Spinal cord (tissue), 10 donors: ENCODE measurements around the gene ZNF23. TPM values are rescaled to one million over a fixed set of nuclear protein-coding genes. Genes with fewer than 3 reads are reported as not detected.
A peak's percentile ranks its signal among the peaks of the same experiment; 100 is the strongest.
"Not testable (repeated sequence)": the region's sequence is repeated elsewhere in the genome, so short reads cannot be mapped to it uniquely, and the experiment has no call there.

ENCODE experiments used
- DNase-seq, 6 donors: peaks; one replicate each; pipeline versions ENCODE4 v3.0.0 to v3.0.0-alpha.2; 2013 to 2015; ENCODE audit warnings: low spot score in 6 of 6, low read depth in 4 of 6
- H3K27ac ChIP-seq: one replicate; pipeline ENCODE4 v1.5.1; 2013; ENCODE audit warnings: low read depth, low read length, control low read depth
- H3K27me3 ChIP-seq: one replicate; pipeline ENCODE4 v1.6.1; 2013; ENCODE audit warnings: low read length; ENCODE audit not compliant: control insufficient read depth, insufficient read depth
- H3K36me3 ChIP-seq: one replicate; pipeline ENCODE4 v1.6.1; 2013; ENCODE audit warnings: low read length; ENCODE audit not compliant: control insufficient read depth, insufficient read depth
- H3K4me1 ChIP-seq: one replicate; pipeline ENCODE4 v1.6.1; 2013; ENCODE audit warnings: low read length; ENCODE audit not compliant: control insufficient read depth, insufficient read depth
- H3K4me3 ChIP-seq: one replicate; pipeline ENCODE4 v1.5.1; 2013; ENCODE audit warnings: low read depth, low read length, control low read depth
- H3K9me3 ChIP-seq: one replicate; pipeline ENCODE4 v1.6.1; 2013; ENCODE audit warnings: low read length; ENCODE audit not compliant: control insufficient read depth, insufficient read depth
- WGBS: methylation state at CpG from one replicate; pipeline ENCODE4 v1.1.5; 2013; ENCODE audit warnings: missing lambda C conversion rate; ENCODE audit not compliant: insufficient coverage; 5-methylcytosine and 5-hydroxymethylcytosine counted together
- long read RNA-seq, 4 donors: transcript quantifications; one replicate each; lab custom pipeline, GENCODE V29; 2026
- polyA plus RNA-seq, 2 donors: library from polyadenylated mRNA; unstranded; fragments of 120-200 nt; gene quantifications; one replicate each; pipeline ENCODE4 v1.2.1, GENCODE V29; 2013; ENCODE audit not compliant: insufficient read length in 2 of 2
- total RNA-seq, 2 donors: library from RNA; depleted of rRNA in 1 of 2; stranded (reverse); fragments of 120-200 nt in 1 of 2; fragments of >200 nt in 1 of 2; gene quantifications; one replicate each; pipeline versions ENCODE4 v1.2.3 to v1.2.4, GENCODE V29; 2013 to 2014
- donor health status: healthy.

Gene ZNF23
- total RNA-seq (10 to 100 TPM; 14.5 to 17.6 TPM), polyA plus RNA-seq (10 to 100 TPM; 23.6 to 28.9 TPM)
- long read RNA-seq, donor 1, full-length matches to known transcripts, result 12 of 12 reads
- long read RNA-seq, donor 1, partial matches to known transcripts, result 0 of 12 reads
- long read RNA-seq, donor 1, other reads (novel, unspliced or antisense), result 0 of 12 reads
- long read RNA-seq, donor 2, full-length matches to known transcripts, result 3 of 3 reads
- long read RNA-seq, donor 2, partial matches to known transcripts, result 0 of 3 reads
- long read RNA-seq, donor 2, other reads (novel, unspliced or antisense), result 0 of 3 reads
- long read RNA-seq, donor 3, full-length matches to known transcripts, result 6 of 6 reads
- long read RNA-seq, donor 3, partial matches to known transcripts, result 0 of 6 reads
- long read RNA-seq, donor 3, other reads (novel, unspliced or antisense), result 0 of 6 reads
- long read RNA-seq, donor 4, full-length matches to known transcripts, result 7 of 7 reads
- long read RNA-seq, donor 4, partial matches to known transcripts, result 0 of 7 reads
- long read RNA-seq, donor 4, other reads (novel, unspliced or antisense), result 0 of 7 reads

DNA sequence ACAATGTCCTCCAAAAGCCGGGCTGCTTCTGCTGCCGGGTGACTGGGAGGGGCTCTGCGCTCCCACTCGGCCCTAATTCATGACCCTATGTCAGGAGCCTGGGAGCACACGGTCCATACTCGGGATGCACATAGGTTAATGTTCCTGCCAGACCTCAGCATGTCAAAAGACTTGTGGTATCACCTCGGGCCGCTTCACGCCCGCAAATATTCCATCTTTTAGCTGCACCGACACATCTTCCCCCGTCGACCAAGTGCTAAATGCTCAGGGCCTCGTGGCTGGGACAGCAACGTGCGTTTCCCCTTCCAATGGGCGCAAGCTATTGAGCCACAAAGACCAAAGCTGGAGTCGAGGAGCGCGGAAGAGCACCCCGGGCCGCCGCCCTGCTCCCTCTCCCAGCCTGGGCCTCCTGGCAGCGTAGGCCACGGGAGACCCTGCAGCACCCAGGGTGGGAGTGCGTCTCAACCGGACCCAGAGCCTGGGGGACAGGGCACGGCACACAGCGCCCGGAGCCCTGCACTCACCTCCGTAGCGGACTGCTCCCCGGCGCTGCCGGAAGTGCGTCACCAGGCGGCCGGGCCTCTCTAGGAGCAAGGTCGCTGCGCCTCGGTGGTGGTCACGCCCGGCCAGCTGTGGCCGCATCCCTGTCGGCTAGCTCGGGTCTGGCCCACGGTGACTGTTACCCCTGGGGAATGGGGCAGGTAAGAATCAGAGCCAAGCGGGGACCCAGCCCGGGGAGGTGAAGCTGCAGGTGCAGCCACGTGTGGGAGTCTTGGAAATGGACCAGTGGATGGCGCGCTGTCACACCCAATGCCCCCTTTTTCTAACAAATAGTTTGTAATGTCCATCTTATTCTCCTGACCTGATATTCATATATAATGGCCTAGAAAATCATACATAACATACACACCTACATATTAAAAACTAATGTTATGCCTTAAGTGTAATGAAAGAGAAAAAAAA lies at the start of gene ZNF23:
Gene ZNF23, minus strand, starts transcription at position 562 of the 963 bp plus-strand sequence. CDS start 5,451 bp downstream, outside the sequence.
- DNase-seq, result peak; percentile 58 to 93 (median 72)
- Histone ChIP-seq H3K27me3 (no peaks in the 10 kb centered on the region), H3K4me1 (peaks cover 4% of the 10 kb centered on the region), H3K4me3 (peak within 1 kb of the TSS; percentile 98), H3K36me3 (peaks cover 5% of the 10 kb centered on the region), H3K27ac (peak within 1 kb of the TSS; percentile 84), H3K9me3 (no peaks in the 10 kb centered on the region)
- WGBS, result under 1% methylated on average over 49 of the region's 52 CpGs

DNA sequence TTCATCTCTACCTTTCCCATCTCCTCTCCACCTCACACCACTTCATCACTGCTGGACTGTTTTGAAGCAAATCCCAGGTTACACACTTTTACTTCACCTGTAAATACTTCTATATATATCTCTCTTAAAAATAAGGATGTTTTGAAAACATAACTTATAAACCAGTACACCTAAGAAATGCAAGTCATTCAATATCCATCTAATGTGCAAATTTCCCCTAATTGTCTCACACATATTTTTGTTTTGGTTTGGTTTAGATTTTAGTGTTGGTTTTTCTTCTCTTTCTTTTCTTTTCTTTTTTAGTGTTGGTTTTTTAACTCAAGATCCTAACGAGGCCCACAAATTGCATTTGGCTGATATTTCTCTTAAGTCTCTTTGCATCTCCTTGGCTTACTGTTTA lies 45.0 kb upstream of the ZNF23 start:
- 60% methylated on average over 1 of the region's 1 CpG for WGBS
- no peak overlapping the region for H3K27ac ChIP-seq
- no peak overlapping the region for H3K4me3 ChIP-seq
- H3K4me1 ChIP-seq, result no peaks in the 10 kb centered on the region
- H3K9me3 ChIP-seq, result peaks cover 2% of the 10 kb centered on the region
- no peaks in the 10 kb centered on the region for H3K36me3 ChIP-seq
- H3K27me3 ChIP-seq, result no peaks in the 10 kb centered on the region
- no peak for DNase-seq

DNA sequence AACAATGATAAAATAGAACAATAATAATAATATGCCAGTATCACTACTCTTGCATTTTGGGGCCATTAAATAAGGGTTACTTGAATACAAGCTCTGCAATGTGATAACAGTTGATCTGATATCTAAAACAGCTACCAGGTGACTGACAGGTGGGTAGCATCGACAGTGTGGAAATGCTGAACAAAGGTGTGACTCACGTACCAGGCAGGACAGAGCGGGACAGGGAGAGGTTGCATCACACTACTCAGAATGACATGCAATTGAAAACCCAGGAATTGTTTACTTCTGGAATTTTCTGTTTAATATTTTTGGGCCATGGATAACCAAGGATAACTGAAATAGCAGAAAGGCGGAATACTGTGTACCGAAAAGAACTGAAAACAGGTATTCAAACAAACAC lies 42.9 kb upstream of the ZNF23 start:
- DNase-seq, result no peak
- Histone ChIP-seq H3K27me3 (no peaks in the 10 kb centered on the region), H3K9me3 (no peaks in the 10 kb centered on the region), H3K4me3 (no peak overlapping the region), H3K4me1 (no peaks in the 10 kb centered on the region), H3K27ac (no peak overlapping the region), H3K36me3 (no peaks in the 10 kb centered on the region)
- WGBS, result 100% methylated on average over 1 of the region's 5 CpGs

DNA sequence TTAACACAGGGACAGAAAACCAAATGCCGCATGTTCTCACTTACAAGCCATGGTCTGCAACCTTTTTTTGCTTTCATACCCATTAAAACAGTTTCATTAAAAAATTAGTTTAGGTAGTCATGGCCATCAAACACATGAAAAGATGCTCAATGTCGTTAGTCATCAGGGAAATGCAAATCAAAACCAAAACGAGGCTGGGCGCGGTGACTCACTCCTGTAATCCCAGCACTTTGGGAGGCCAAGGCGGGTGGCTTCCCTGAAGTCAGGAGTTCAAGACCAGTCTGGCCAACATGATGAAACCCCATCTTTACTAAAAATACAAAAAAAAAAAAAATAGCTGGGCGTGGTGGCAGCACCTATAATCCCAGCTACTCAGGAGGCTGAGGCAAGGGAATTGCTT lies 42.0 kb upstream of the ZNF23 start:
- not testable (repeated sequence) for H3K4me1 ChIP-seq, DNase-seq, H3K36me3 ChIP-seq, H3K27ac ChIP-seq, H3K4me3 ChIP-seq, H3K9me3 ChIP-seq, H3K27me3 ChIP-seq
- WGBS, result 95% methylated on average over 4 of the region's 7 CpGs

DNA sequence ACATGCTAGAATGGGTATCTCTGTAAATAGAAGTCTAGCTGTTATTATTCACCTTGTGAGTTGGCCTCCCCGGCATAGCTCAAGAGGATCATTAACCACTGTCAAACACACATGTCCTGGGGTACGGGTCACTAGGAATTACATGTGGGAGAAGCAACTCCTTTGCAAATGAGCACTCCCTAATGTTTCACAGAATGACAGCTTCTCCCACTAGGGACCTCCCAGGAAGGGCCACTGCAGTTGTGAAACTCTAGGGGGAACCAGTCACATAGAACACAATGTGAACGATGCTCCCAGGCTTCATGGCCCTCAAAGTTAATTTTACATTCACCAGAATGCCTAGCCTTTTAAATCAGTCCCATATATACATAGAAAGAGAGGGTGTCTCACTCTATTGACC lies 39.5 kb upstream of the ZNF23 start:
- H3K4me3 ChIP-seq, result no peak overlapping the region
- H3K36me3 ChIP-seq, result no peaks in the 10 kb centered on the region
- no peaks in the 10 kb centered on the region for H3K9me3 ChIP-seq
- no peak for DNase-seq
- WGBS, result 60% methylated on average over 1 of the region's 3 CpGs
- no peak overlapping the region for H3K27ac ChIP-seq
- no peaks in the 10 kb centered on the region for H3K4me1 ChIP-seq
- H3K27me3 ChIP-seq, result no peaks in the 10 kb centered on the region

DNA sequence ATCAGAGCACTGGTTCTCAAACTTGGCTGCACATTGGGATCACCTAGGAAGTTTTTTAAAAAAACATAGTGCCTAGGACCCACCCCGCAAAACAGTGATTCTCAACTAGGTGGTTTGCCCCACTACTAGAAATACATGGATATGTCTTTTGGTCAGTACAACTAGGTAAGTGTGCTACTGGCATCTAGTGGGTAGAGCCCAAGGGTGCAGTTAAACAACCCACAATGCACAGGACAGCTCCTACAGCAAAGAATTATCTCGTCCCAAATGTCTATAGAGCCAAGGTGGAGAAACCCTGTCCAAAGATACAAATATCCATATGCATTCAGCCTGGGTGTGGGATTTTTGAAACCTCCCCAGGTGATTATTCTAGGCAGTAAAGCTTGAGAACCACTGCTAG lies 38.9 kb upstream of the ZNF23 start:
- Histone ChIP-seq H3K4me1 (no peaks in the 10 kb centered on the region), H3K27ac (no peak overlapping the region), H3K4me3 (no peak overlapping the region), H3K36me3 (no peaks in the 10 kb centered on the region), H3K9me3 (no peaks in the 10 kb centered on the region), H3K27me3 (no peaks in the 10 kb centered on the region)
- DNase-seq, result no peak
- WGBS, result 100% methylated on average over 1 of the region's 2 CpGs

DNA sequence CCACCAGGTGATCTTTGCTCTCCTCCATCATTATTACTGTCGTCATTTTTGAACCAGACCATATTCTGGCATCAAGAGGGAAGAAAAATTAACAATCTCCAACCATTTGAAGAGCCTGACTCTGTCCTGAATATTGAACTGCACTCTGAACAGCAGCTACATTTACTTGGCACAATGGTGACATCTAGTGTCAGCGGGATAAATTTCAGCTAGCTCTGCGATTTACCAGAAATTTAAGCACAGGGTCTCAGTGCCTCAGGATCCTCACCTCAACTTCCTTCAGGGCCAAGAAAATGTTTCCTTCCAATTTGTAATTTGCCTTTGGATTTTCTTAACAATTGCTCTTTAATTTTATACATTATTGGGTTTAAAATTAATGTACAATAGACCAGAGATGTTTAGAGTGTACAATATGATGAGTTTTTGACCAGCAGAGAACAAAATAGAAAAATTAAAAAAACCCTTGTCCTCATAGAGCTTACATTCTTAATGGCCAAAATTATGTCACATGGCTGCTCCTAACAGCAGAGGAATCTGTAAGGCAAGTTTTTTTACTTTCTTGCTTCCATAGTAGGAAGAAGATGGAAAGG lies 37.8 kb upstream of the ZNF23 start:
- no peaks in the 10 kb centered on the region for H3K36me3 ChIP-seq
- H3K9me3 ChIP-seq, result no peaks in the 10 kb centered on the region
- no peak overlapping the region for H3K4me3 ChIP-seq
- H3K27me3 ChIP-seq, result no peaks in the 10 kb centered on the region
- 2% methylated on average over 3 of the region's 3 CpGs for WGBS
- H3K27ac ChIP-seq, result no peak overlapping the region
- peak; percentile 24 to 92 (median 60) for DNase-seq
- no peaks in the 10 kb centered on the region for H3K4me1 ChIP-seq

DNA sequence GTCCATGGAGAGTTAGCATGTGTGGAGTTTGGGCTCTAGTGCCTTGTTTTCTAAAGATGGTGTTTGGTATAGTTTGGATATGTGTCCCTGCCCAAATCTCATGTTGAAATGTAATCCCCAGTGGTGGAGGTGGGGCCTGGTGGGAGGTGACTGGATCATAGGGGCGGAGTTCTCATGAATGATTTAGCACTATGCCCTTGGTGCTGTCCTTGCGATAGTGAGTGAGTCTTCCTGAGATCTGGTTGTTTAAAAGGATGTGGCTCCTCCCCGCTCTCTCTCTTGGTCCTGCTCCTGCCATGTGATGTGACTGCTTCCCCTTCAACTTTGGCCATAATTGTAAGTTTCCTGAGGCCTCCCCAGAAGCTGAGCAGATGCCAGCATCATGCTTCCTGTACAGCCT lies 36.0 kb upstream of the ZNF23 start:
- H3K27me3 ChIP-seq, result no peaks in the 10 kb centered on the region
- no peaks in the 10 kb centered on the region for H3K9me3 ChIP-seq
- no peak overlapping the region for H3K27ac ChIP-seq
- no peak overlapping the region for H3K4me3 ChIP-seq
- no peaks in the 10 kb centered on the region for H3K4me1 ChIP-seq
- WGBS, result 86% methylated on average over 3 of the region's 3 CpGs
- H3K36me3 ChIP-seq, result no peaks in the 10 kb centered on the region
- DNase-seq, result no peak

DNA sequence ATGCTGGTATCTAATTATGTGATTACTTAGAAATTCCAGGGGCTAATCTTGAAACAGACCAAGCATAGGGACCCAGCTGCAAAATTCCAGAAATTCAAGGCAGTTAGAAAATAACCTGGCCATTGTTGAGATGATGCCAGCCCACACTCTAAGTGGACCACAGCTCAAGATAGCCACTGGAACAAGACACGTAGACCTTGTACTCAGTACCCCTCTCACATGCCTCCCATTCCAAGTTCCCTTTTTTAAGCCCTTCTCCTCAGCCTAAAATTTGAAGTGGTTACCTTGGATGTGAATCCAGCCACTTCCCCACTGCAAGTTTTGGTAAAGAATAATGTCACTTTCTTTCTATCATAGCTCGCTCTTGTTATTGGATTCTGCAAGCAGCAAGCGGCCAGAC lies 31.2 kb upstream of the ZNF23 start:
- no peaks in the 10 kb centered on the region for H3K27me3 ChIP-seq
- no peak overlapping the region for H3K27ac ChIP-seq
- 94% methylated on average over 2 of the region's 3 CpGs for WGBS
- H3K9me3 ChIP-seq, result no peaks in the 10 kb centered on the region
- no peaks in the 10 kb centered on the region for H3K36me3 ChIP-seq
- H3K4me3 ChIP-seq, result no peak overlapping the region
- no peak for DNase-seq
- no peaks in the 10 kb centered on the region for H3K4me1 ChIP-seq
